ENCODE measurements around the gene FERMT2.
"Not testable (repeated sequence)": the region's sequence is repeated elsewhere in the genome, so short reads cannot be mapped to it uniquely, and the experiment has no call there.

FERMT2 gene

DNA sequence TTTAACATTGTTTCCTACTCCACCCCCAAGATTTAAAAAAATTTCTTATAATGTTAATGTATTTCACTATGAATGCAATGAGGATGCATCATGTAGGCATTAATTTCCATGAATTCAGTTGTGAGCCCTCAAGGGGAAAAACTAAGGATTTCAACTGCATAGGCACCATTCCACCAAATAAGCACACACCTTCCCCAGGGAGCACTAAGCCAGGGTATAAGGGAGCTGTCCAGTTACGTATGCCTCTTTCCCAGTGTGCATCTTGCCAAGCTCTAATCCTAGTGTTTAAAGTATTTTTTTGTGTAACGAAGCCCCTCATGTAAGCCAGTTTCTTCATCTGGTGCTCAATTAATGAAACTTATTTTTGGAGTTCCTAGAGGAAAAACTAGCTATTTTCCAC lies 6.6 kb downstream of the FERMT2 start:
- no peak for DNase-seq

DNA sequence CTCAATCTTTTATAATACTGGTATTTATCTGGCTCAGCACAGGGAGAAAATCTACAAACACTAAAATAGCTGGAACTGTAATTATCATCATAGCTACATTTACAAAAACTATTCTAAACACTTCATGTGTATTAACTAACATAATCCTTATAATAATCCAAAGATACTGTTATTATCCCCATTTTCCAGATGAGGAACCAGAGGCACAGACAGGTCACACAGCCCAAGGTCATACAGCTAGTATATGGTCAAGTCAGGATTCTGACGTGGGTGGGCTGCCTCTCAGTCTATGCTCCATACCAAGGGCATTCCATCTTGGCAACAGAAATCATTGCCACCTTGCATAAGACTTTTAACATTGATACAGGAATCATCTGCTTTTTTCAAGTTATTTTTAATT lies 11.4 kb downstream of the FERMT2 start:
- no peak for DNase-seq

DNA sequence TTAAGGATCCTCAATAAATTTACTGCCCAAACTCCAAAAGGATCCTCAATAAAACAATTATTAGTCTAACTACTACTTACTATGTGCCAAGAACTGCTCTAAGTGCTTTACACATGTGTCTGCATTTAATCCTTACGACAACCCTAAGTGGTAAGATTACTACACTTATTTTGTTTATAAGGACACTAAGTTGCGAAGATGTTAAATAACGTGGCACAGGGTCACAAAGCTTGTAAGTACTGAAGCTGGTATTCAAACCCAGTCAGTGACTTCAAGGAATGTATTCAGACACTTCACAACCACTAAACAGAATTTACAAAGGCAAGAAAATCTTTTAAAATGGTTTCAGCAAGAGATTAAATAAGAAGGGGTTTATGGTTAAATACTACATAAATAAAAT lies 13.0 kb downstream of the FERMT2 start:
- DNase-seq = no peak

DNA sequence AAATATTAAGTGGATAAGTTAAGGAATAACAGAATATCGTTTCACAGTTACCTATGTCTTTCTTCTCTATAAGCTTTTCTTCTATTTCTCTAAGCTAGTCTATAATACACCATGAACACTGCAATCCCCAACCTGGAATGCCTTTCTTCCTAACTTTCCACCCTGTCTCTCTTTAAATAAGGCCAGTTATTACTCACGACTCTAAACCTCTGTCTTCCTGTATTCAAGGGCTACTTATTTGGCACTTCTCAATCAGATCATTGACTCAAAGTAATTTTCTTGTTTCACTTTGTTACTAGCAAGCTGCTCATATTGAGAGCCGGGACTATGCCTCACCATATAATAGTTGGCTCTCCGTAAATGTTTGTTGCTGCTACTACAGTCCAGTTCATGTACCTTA lies 13.5 kb downstream of the FERMT2 start:
- DNase-seq = no peak

DNA sequence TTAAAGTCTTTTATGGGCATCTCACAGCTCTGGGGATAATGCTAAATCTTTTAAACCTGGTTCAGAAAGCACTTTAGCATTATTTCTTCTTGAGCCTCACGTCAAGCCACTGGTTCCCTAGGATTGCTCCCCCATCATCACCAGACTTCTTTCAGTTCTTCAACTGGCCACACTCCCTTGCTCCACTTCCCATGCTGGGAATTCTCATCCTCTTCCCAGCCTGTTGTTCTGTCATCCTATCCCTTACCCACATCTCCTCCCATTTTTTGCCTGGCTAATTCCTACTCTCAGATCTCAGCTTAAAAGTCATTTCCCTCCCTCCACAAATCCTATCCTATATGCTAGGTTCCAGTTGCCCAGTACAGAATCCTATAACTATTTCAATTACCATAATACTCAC lies 14.4 kb downstream of the FERMT2 start:
- DNase-seq = no peak

DNA sequence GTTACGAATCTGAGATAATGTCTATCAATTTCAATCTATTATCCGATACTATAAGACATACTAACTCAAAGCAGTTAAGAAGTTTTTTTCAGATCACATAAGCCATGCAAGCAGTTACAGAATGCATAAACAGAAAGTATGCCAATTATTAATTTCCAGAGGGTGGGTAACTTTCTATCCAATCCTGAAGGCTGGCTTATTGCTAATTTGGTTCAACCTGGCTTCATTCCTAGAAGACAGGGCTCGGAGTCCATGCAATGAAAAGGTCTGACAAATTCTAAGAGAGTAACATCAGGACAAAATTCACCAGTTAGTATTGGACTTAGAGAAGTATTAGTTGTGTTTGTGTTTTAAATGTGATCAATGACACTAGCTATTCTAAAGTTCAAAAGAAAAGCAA lies 15.0 kb downstream of the FERMT2 start:
- DNase-seq = no peak

DNA sequence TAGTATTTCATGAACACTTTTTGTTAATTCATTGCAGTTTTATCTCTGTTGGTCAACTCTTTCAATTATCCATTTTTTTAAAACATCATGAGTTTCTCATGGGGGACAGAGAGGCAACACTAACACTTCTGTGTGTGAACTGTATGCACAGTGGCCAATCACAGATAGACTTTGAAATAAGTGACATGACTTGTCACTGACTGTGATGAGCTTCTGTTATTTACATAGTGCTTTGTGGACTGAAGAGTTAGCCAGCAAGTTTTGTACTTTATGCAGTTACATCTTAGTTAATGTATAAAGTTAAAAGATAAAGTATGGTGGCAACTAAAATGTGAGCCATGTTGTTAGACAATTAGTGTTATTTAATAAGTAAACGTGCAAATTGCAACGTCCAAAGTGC lies 16.1 kb downstream of the FERMT2 start:
- DNase-seq = no peak

DNA sequence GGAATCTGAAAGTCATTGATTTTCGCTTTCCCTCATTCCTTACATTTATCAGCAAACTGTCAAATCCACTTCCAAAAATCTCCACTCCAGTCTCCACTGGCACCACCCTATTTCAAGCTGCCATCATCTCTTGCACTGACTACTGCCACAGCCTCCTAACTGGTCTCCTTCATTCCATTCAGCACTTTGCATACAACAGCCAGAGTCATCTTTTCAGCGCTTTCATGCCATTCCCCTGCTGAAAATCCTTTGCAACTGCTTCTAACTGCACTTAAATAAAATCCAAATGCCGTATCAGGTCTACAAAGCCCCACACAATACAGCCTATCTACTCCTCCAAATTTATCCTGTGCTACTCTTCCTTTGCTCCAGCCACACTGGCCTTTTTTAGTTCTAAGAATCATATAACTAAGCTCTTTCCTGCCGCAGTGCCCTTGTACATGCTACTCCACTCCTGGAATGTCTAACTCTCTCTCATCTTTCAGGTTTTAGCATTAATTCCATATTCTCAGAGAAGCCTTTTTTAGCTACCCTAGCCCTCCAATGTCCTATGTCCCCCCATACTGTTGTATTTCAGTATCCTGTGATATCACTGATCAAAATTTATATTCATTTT lies 21.6 kb downstream of the FERMT2 start:
- no peak for DNase-seq

DNA sequence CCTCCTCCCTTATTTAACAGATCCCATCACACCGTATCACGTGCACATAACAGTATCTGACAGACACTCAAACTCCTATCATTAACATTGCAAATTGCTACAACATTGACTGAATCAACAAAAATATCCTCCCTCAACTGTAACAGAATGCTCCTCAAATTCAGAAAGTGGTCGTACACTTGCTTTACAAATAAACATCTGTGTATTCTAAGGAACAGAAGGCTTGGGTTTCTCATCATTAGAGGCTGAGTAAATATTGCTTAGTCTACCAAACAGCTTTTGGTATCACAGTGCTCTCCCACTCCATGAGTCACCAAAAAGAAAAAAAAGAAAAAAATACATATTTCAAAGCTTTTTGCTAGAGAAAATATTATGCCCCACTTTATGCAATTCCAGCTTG lies 23.9 kb downstream of the FERMT2 start:
- DNase-seq = peak; percentile 66

DNA sequence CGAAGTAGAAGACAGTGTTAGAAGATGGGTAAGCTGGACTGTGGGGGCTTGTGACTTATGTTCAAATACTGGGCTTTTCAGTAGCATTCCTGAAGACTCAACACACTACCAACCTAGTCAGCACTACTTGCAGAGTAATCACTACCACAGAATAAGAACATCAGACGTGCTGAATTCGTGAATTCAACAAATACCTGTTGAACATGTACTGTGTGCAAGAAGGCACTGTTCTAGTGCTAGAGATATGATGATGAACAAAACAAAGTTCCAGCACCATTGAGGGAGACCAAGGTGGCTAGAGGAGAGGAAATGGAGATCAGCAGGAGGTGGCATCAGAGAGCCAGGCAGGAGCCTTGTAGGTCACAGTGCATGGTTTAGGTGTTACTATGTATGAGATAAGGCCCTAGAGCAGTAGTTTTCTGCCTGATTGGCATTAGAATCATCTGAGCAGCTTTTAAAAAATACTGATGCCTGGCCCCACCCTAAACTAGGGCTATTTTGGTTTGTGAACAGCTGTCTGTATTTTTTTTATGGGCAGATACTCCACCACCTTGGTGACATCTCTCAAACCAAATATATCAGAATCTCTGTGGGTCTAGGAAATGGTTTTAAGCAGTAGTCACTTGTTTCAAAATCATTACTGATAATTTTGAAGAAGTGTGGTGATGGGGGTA lies 26.8 kb downstream of the FERMT2 start:
- DNase-seq = no peak

DNA sequence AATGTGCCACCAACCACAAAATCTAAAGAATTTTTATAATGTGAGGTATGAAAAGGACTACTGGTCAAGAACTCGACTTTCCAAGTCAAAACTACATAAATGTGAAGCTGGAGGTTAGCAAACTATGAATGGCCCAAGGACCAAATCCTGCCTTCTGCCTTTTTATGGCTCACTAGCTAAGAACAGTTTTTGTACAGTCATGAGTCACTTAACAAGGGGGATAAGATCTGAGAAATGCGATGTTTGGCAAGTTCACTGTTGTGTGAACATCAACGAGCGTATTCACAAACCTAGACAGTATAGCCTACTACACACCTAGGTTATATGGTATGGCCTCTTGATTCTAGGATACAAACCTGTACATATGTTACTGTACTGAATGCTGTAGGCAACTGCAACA lies 28.2 kb downstream of the FERMT2 start:
- no peak for DNase-seq

DNA sequence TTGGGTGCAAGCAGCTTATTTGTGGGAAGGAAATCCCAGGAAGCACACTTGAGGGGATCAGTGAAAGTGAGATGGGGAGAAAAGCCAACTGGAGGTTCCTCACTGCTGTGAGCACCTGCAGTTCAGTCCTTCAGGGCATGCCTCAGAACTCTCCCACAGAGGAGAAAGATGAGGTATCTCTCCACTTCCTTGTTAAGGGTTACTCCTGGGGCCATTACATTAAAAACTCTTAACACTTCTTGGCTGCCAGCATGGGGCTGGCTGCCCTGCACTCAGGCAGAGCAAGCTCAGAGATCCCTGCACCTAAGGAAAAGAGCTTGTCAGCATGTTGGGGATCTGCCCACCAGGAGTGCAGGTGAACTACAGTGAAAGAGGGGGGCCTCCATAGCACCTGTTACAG lies 28.8 kb downstream of the FERMT2 start:
- no peak for DNase-seq

DNA sequence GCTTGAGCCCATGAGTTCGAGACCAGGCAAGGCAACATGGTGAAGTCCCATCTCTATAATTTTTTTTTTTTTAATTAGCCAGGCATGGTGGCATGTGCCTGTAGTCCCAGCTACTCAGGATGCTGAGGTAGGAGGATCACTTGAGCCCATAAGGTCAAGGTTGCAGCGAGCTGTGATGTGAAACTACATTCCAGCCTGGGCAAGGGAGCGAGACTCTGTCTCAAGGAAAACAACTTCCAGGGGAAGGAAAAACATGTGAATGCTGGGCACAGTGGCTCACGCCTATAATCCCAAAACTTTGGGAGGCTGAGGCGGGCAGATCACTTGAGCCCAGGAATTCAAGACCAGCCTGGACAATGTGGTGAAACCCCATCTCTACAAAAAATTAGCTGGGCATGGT lies 30.4 kb downstream of the FERMT2 start:
- DNase-seq = not testable (repeated sequence)

DNA sequence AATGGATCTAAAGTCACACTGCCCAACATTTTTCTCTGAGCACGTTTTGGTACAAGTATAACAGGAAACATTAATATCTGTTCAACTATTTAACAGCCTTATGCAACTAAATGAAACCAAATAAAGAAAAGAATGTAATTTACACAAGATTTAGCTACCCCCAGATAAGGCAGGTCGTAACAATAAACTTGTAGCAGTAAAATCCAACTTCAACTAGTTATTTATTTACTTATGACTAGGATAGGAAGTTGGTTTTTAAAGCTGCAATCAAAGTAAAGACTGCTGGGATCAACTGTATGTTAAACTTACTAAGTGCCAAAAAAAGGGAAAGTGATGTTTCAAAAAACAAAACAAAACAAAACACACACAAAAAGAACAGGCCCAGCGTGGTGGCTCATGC lies 30.9 kb downstream of the FERMT2 start:
- DNase-seq = no peak

DNA sequence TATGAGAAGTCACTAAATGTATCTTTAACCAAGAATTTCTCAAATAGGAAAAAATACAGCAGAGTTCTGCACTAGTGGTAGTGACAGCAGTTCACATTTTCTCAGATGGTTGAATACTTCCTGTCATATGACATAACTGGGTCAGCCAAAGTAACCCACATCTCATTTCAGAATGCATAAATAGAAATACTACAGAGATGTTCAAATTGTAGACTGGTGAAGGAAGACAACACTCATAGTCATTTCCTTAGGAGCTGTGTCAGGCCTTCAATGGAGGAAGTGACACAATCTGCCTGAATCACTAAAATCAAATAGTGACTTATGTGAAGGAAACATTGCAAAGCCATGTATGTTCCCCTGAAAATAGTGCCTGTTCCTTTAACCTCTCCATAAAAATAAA lies 32.4 kb downstream of the FERMT2 start:
- DNase-seq = no peak

DNA sequence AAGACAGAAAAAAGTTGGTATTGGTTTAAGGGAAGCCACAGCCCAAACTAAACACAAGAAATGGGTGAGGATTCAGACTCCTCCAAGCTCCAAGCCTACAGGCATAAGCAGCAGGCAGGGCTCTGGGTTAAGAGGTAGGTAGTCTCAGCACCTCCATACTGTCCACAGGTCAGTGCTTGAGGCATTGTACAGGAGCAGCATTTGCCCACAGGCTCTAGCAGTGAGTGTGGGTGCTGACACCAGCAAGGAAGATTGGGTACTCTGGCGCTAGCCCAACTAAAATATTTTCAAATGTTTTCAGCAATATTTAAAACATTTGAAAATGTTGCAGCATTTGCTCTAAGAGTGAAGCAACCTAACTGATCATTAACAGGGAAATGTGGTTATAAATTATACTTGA lies 33.1 kb downstream of the FERMT2 start:
- DNase-seq = no peak

DNA sequence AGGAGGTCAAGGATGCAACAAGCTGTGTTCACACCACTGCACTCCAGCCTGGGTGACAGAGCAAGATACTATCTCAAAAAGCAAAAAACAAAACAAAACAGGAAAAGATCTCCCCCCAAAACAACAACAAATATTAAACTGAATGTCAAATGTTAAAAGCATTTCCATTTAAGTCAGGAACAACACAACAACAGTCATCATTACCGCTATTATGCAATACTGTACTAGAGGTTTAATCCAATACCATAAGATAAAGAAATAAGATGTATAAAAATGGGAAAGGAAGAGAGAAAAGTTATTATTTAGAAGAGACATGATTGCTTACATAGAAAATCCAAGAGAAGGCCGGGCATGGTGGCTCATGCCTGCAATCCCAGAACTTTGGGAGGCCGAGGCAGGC lies 36.6 kb downstream of the FERMT2 start:
- DNase-seq = no peak

DNA sequence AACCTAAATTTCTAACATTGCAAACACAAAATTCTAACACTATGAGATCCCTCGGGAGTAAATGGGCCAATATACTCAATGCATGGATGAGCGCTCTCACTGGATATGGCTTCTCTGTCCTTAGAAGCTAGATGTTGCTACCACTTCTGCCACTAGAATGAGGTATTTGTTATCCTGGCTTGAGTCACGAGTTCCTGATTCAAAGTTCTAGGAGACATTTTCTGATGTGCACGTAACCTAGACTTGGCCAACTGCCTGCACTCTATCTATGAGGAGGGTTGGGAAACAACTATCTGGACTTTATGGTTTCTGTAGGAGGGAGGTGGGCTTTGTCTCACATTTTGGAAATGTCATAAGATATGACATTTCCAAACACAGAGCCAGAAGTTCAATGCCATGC lies 37.6 kb downstream of the FERMT2 start:
- DNase-seq = no peak

DNA sequence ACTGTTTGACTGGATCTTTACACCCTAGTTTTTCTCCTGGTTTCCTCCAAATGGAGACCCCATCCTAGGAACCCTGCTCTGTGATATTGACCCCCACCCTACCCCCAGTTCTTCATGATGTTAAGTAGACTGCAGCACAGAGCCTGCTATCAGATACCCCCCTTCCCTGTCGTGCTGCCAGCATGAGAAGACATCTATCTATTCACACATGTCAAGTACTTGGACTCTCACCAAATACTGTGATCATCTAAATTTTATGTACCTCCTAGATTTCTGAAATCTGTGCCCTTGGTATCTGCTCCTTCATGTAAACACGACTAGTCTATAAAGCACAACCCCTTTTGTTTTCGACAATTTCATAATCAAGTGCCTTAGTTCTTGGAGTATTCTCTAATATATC lies 38.9 kb downstream of the FERMT2 start:
- peak; percentile 51 for DNase-seq

DNA sequence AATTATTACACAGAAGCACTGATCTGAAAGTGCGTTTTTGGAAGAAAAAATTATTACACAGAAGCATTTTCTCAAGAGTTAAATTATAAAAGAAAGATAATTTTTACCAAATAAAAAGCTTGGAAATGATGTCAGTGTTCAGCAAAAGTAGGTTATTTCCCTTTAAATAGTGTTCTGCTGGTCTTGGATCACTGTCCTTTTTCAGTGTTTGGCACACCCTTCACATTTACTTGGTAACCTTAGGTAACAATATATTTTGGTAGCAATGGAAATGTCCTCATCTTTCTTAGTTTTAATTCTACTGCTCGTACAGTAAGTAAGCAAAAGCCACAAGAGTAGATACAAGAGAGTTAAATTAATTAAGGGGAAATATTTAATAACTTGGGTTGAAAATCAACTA lies 40.3 kb downstream of the FERMT2 start:
- DNase-seq = no peak

DNA sequence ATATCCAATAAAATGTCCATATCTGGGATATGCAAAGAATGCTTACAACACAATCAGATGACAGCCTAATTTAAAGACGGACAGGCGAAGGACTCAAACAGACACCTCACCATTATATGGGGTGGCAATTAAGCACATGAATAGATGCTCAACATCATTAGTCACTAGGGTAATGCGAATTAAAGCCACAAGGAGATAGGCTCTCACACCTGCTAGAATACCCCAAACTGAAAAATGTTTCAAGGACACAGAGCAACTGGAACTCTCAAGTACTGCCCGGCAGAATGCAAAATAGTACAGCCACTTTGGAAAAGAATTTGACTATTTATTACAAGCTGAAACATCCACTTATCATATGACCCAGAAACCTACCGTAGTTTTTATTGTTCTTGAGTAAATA lies 42.9 kb downstream of the FERMT2 start:
- no peak for DNase-seq

DNA sequence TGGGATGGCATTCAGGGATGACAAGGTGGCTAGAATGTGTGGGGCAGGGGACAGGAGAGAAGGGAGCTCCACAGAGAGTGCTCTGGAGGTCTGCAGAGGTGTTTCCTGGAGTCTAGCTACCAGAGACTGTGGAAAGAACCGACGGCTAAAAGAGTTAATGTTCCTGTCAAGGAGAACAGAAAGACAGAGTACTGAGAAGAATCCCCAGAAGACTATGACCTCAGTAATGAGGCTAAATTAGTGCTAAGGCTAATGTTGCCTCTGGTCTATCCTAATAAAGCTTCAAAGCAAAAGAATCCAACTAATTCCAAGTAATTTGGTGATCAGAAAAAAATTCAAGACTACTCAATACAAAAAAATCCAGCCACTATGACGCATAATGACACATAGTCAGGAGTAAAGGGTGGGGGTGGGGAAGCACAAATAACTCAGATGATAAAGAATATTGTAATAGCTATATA lies 44.7 kb downstream of the FERMT2 start:
- no peak for DNase-seq

DNA sequence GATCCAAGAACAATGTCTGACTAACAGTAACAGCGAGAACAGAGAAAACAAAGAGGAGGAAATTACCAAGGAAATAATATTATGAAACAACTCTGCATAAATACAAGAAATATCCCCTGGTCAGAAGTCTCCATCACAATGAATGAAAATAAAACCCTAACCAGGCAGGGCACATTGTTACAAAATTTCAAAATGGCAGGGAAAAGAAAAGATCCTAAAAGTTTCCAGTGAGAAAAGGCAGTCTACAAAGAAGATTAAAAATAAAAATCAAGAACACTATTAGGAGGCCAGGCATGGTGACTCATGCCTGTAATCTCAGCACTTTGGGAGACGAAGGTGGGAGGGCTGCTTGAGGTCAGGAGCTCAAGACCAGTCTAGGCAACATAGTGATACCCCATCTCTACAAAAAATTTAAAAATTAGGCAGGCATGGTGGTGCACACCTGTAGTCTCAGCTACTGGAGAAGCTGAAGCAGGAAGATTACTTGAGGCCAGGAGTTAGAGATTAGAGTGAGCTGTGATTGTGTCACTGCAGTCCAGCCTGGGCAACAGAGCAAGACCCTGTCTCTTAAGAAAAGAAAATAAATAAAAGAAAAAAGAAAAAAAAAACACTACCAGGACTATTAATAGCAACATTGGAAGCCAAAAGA lies 47.8 kb downstream of the FERMT2 start:
- DNase-seq = no peak

DNA sequence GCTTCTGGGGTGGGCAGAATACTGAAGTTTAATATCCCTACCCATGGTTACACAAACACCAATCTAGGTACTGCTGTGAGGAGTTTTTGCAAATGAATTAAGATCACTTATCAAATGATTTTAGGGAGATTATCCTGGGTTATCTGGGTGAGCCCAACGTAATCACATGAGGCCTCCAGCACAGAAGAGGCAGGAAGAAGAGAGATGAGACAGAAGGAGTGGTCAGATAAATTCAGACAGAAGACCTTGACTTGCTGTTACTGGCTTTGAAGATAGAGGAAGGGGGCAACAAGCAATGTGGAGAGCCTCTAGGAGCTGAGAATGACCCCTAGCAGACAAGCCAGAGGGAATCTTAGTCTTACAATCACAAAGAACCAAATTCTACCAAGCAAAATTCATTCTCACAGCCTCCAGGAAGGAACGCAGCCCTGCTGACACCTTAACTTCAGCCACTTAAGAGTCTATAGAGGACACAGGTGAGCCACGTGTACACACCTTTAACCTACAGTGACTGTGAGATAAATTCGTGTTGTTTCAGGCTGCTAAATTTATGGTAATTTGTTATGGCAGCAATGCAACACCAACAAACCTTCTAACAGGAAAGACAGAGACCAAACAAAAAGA lies 49.4 kb downstream of the FERMT2 start:
- DNase-seq = no peak
